A549 treated with AZD9567 at 1 μM for 4 hours (cell line): Measurements from ENCODE around the gene WDR41. TPM values are rescaled to one million over a fixed set of nuclear protein-coding genes. Genes with fewer than 3 reads are reported as not detected.

ENCODE experiments used
- total RNA-seq: library from RNA; stranded (reverse); fragments of 200-300 nt; extraction: Qiagen RNA extraction; gene quantifications from 5 replicates; pipeline ENCODE4 v1.2.3, GENCODE V29; 2022; ENCODE audit not compliant: insufficient read depth

Gene WDR41
- 36.5 to 61.1 TPM (median 41.8 TPM) in 5 replicates for total RNA-seq

GRCh38 chr5:77491783-77492652 lies at the start of gene WDR41:
Gene WDR41 (minus strand): TSS chr5:77492316. CDS start chr5:77492220, 96 bp downstream.

Other genes with a start within 250 kb of the WDR41 start
- 0.05 to 0.09 TPM (median 0.08 TPM) in 4 of 5 replicates, not detected in the other for gene OTP, start 146.4 kb upstream of the WDR41 start, total RNA-seq